Muscle layer of colon (tissue), 2 donors: ENCODE measurements around the gene SLC25A53.
A peak's percentile ranks its signal among the peaks of the same experiment; 100 is the strongest.

Experiments
- H3K27ac ChIP-seq: one replicate; pipeline ENCODE4 v1.7.0; 2013; ENCODE audit warnings: low read depth, mild to moderate bottlenecking, low read length, moderate library complexity
- H3K27me3 ChIP-seq, 2 donors: one replicate each; pipeline ENCODE4 v1.7.0; 2013; ENCODE audit warnings: low read length in 2 of 2, mild to moderate bottlenecking in 2 of 2; ENCODE audit not compliant: insufficient read depth in 2 of 2, control insufficient read depth in 1 of 2
- H3K36me3 ChIP-seq: one replicate; pipeline ENCODE4 v1.7.0; 2013; ENCODE audit warnings: mild to moderate bottlenecking, low read length; ENCODE audit not compliant: insufficient read depth
- H3K4me1 ChIP-seq: one replicate; pipeline ENCODE4 v1.7.0; 2013; ENCODE audit warnings: mild to moderate bottlenecking, low read length; ENCODE audit not compliant: insufficient read depth
- H3K4me3 ChIP-seq, 2 donors: one replicate each; pipeline ENCODE4 v1.7.0; 2013; ENCODE audit warnings: low read length in 2 of 2, low read depth in 1 of 2, mild to moderate bottlenecking in 1 of 2, moderate library complexity in 1 of 2
- H3K9ac ChIP-seq: one replicate; pipeline ENCODE4 v1.7.0; 2013; ENCODE audit warnings: low read length
- H3K9me3 ChIP-seq: one replicate; pipeline ENCODE4 v1.7.0; 2013; ENCODE audit warnings: mild to moderate bottlenecking, low read length
- donor health status: abdominal sarcoma.
- donor health status: Adenocarcinoma of cecum.

SLC25A53 gene

GRCh38 chrX:104168127-104168526 is 11.3 kb upstream of the SLC25A53 start:
- H3K27ac ChIP-seq = no peak overlapping the region
- no peak overlapping the region for H3K9ac ChIP-seq
- peak overlapping the region in 1 of 2 donors; percentile 63 for H3K4me3 ChIP-seq
- no peaks in the 10 kb centered on the region for H3K4me1 ChIP-seq
- H3K36me3 ChIP-seq = no peaks in the 10 kb centered on the region
- no peaks in the 10 kb centered on the region for H3K27me3 ChIP-seq
- no peaks in the 10 kb centered on the region for H3K9me3 ChIP-seq

GRCh38 chrX:104166735-104167436 is 10.1 kb upstream of the SLC25A53 start:
- Histone ChIP-seq H3K27me3 (no peaks in the 10 kb centered on the region), H3K27ac (peak overlapping the region; percentile 58), H3K9ac (peak overlapping the region; percentile 49)

DNA sequence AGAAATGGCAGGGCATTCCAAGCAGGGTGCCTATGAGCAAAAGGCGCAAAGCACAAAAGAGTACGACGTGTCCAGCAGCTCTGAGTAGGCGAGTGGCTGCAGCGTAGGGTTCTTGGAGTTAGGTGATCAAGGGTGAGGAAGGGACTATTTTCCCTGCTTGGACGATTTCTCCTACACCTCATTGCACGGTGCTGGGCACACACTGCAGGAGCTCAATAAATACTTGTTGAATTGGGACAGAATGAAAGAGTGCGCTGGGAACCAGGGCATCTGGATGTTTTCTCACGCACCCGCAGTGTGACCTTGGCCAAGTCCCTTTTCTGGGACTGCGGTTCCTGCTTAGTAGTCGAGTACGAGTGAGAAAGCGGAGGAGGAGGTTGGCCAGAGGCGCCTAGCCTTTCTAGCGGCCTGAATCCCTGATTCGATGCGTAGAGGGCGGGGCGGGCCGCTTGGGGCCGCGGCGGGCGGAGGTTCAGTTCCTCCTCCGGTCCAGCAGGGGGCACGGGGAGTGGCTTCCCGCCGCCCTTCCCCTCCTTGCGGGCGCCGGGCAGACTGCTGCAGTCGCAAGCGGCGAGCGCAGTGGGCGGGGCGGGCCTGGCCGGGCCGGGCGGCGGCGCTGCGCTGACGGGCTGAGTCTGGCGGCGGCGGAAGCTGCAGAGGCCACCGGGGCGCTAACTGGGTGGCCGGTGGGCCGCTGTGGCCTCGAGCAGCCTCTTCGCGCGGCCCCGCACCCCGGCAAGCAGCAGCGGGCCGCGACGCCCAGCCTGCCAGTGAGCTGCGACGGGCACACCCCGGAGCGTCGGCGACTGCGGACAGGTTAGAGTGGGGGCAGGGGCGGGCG is 9.3 kb upstream of the SLC25A53 start, which contains the start of gene FAM199X:
TSS of gene FAM199X (plus strand) at position 560 of the 841 bp plus-strand sequence. CDS start 333 bp downstream, outside the sequence.
- Histone ChIP-seq H3K4me3 (peak within 1 kb of the TSS; percentile 42 to 73), H3K9ac (peak within 1 kb of the TSS; percentile 49), H3K27me3 (no peaks in the 10 kb centered on the region), H3K36me3 (no peaks in the 10 kb centered on the region), H3K4me1 (no peaks in the 10 kb centered on the region), H3K9me3 (no peaks in the 10 kb centered on the region), H3K27ac (peak within 1 kb of the TSS; percentile 58)

More at GRCh38 chrX:104166735-104167436, 10.1 kb upstream of the SLC25A53 start:
- no peaks in the 10 kb centered on the region for H3K4me1 ChIP-seq
- H3K4me3 ChIP-seq = peak overlapping the region; percentile 42 to 63
- H3K36me3 ChIP-seq = no peaks in the 10 kb centered on the region
- no peaks in the 10 kb centered on the region for H3K9me3 ChIP-seq

- no peaks in the 10 kb centered on the region for H3K36me3 ChIP-seq
- no peaks in the 10 kb centered on the region for H3K9me3 ChIP-seq
These were observed 5.8 kb downstream of the SLC25A53 start for GRCh38 chrX:104151037-104151436.

DNA sequence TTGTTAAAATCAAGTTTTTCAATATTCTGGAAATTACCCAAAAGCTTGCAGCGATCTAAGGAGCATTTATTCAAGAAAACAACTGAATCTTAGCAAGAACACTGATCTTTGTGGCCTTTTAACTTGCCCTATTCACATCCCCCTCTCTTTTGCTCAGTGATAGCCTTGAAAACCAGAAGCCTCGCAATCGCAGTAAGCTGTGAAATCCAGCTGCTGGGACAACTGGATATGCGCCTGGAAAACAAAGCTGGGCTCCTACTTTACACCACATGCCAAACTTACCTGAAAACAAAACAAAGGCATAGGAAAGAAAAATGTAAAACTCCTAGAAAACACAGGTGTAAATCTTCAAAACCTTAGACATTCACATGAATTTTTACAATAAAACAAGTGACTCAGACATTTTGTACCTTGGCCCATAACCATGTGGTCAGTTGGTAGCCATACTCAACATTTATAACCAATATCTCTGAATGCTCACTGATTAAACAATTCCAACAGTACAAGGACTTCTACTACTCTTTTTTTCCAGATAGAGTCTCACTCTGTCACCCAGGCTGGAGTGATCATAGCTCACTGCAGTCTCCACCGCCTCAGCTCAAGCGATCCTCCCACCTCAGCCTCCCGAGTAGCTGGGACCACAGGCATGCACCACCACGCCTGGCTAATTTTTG is 15.6 kb downstream of the SLC25A53 start:
- H3K4me3 ChIP-seq = no peak overlapping the region
- H3K27me3 ChIP-seq = no peaks in the 10 kb centered on the region
- no peaks in the 10 kb centered on the region for H3K36me3 ChIP-seq
- H3K27ac ChIP-seq = no peak overlapping the region
- no peaks in the 10 kb centered on the region for H3K9me3 ChIP-seq
- no peak overlapping the region for H3K9ac ChIP-seq
- H3K4me1 ChIP-seq = no peaks in the 10 kb centered on the region

More at GRCh38 chrX:104151037-104151436, 5.8 kb downstream of the SLC25A53 start:
- H3K9ac ChIP-seq = no peak overlapping the region
- peaks cover 4% of the 10 kb centered on the region for H3K4me1 ChIP-seq
- no peak overlapping the region for H3K27ac ChIP-seq
- no peaks in the 10 kb centered on the region for H3K27me3 ChIP-seq
- H3K4me3 ChIP-seq = no peak overlapping the region

- H3K4me1 ChIP-seq = peaks cover 6% of the 10 kb centered on the region
- no peaks in the 10 kb centered on the region for H3K9me3 ChIP-seq
- H3K9ac ChIP-seq = no peak overlapping the region
- no peak overlapping the region for H3K4me3 ChIP-seq
- H3K27ac ChIP-seq = no peak overlapping the region
- H3K27me3 ChIP-seq = no peaks in the 10 kb centered on the region
- H3K36me3 ChIP-seq = no peaks in the 10 kb centered on the region
These were observed 19.3 kb downstream of the SLC25A53 start for GRCh38 chrX:104137496-104137895.

GRCh38 chrX:104136241-104137019 is 20.4 kb downstream of the SLC25A53 start:
- Histone ChIP-seq H3K27ac (no peak overlapping the region), H3K27me3 (no peaks in the 10 kb centered on the region), H3K36me3 (no peaks in the 10 kb centered on the region), H3K9me3 (no peaks in the 10 kb centered on the region), H3K4me1 (peaks cover 6% of the 10 kb centered on the region), H3K4me3 (peak overlapping the region in 1 of 2 donors; percentile 52), H3K9ac (peak overlapping the region; percentile 56)

DNA sequence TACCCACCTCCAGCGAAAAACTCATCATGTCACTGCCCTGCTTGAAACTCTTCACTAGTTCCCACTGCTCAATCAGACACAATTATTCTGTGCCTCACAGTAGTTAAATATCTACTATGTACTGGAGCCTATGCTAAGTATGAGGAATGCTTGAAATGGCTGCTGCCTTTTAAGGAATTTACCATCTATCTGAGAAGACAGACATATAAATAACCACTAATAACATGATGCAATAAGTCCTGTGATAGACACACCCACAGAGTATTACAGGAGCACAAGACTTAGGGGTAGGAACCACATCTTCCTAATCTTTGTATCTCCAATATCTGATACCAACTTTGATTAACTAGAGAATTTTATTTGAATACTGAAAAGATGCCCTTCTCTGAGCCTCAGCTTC is 21.1 kb downstream of the SLC25A53 start:
- Histone ChIP-seq H3K27me3 (no peaks in the 10 kb centered on the region), H3K27ac (no peak overlapping the region), H3K9ac (no peak overlapping the region), H3K4me1 (peaks cover 6% of the 10 kb centered on the region), H3K36me3 (no peaks in the 10 kb centered on the region), H3K9me3 (no peaks in the 10 kb centered on the region), H3K4me3 (no peak overlapping the region)

GRCh38 chrX:104134583-104135261 is 22.1 kb downstream of the SLC25A53 start:
- Histone ChIP-seq H3K9me3 (no peaks in the 10 kb centered on the region), H3K27me3 (no peaks in the 10 kb centered on the region), H3K4me1 (peaks cover 6% of the 10 kb centered on the region), H3K4me3 (no peak overlapping the region), H3K9ac (no peak overlapping the region), H3K27ac (no peak overlapping the region), H3K36me3 (no peaks in the 10 kb centered on the region)

DNA sequence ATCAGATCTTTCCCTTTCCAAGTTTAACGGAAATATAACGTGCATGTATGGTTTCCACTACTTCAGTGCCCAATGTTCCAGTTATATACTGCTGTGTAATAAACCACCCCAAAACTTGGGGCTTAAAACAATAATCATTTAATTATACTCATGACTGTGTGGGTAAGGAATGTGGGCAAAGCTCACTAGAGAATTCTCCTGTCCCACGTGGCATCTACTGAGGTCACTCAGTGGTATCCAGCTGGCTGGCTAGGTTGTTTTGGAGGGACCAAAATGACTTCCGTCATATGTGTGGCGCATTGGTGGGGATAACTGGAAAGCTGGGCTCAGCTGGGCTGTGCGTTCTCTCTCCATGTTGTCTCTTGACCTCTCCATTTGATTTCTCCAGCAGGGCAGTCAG is 26.0 kb downstream of the SLC25A53 start:
- Histone ChIP-seq H3K4me1 (peaks cover 5% of the 10 kb centered on the region), H3K9me3 (no peaks in the 10 kb centered on the region), H3K27ac (no peak overlapping the region), H3K4me3 (no peak overlapping the region), H3K9ac (no peak overlapping the region), H3K27me3 (no peaks in the 10 kb centered on the region), H3K36me3 (no peaks in the 10 kb centered on the region)
